Naive B cell (primary cell): ENCODE data around the gene KLK10. TPM values are rescaled to one million over a fixed set of nuclear protein-coding genes. Genes with fewer than 3 reads are reported as not detected.

Experiments
- ATAC-seq, 2 donors: fragments of 150-1000 bp; cut with Tn5 transposase; 2 replicates each; pipeline ENCODE4 v1.10.0; 2021; ENCODE audit warnings: low read depth in 2 of 2, mild to moderate bottlenecking in 2 of 2, moderate library complexity in 2 of 2
- DNase-seq: peaks from one replicate; pipeline ENCODE4 v3.0.0; 2022
- H3K27ac Mint-ChIP-seq, 6 donors: one replicate each; pipeline ENCODE4 v1.8.0; 2020 to 2022; ENCODE audit warnings: mild to moderate bottlenecking in 6 of 6, mixed read lengths in 6 of 6, moderate library complexity in 5 of 6, inconsistent platforms in 2 of 6
- H3K27me3 Mint-ChIP-seq, 3 donors: one replicate each; pipeline ENCODE4 v1.8.0; 2021 to 2022; ENCODE audit warnings: mixed read lengths in 3 of 3, mild to moderate bottlenecking in 1 of 3
- H3K36me3 Mint-ChIP-seq, 2 donors: one replicate each; pipeline ENCODE4 v1.8.0; 2020 to 2022; ENCODE audit warnings: mixed read lengths in 2 of 2, inconsistent platforms in 1 of 2, mild to moderate bottlenecking in 1 of 2
- H3K4me1 Mint-ChIP-seq, 3 donors: one replicate each; pipeline ENCODE4 v1.8.0; 2020 to 2022; ENCODE audit warnings: mixed read lengths in 3 of 3, inconsistent platforms in 1 of 3, mild to moderate bottlenecking in 1 of 3, moderate library complexity in 1 of 3
- H3K4me3 Mint-ChIP-seq, 8 donors: one replicate each; pipeline ENCODE4 v1.8.0; 2020 to 2022; ENCODE audit warnings: mild to moderate bottlenecking in 8 of 8, mixed read lengths in 8 of 8, moderate library complexity in 8 of 8, inconsistent platforms in 2 of 8
- H3K9me3 Mint-ChIP-seq, 7 donors: one replicate each; pipeline ENCODE4 v1.8.0; 2020 to 2022; ENCODE audit warnings: mixed read lengths in 7 of 7, mild to moderate bottlenecking in 5 of 7, inconsistent platforms in 2 of 7, moderate library complexity in 1 of 7
- polyA plus RNA-seq, 6 donors: library from polyadenylated mRNA; unstranded; fragments of 300-500 nt; fragmentation: Illumina TruSeq; gene quantifications; one replicate each; pipeline ENCODE4 v1.2.3, GENCODE V29; 2021; ENCODE audit warnings: low read depth in 6 of 6

KLK10 gene
- polyA plus RNA-seq, result not detected

- Mint-ChIP-seq H3K4me3 (peak within 1 kb of the TSS in 5 of 8 donors; percentile 45 to 87 (median 62)), H3K27me3 (peaks cover 38 to 86% (median 74%) of the 10 kb centered on the region in 3 donors), H3K36me3 (peaks cover 0 to 31% of the 10 kb centered on the region in 2 donors), H3K4me1 (peaks cover 20 to 29% (median 26%) of the 10 kb centered on the region in 3 donors), H3K9me3 (peaks cover 0 to 12% (median 3%) of the 10 kb centered on the region in 7 donors), H3K27ac (no peak within 1 kb of the TSS)
- no peak for ATAC-seq
- DNase-seq, result no peak
Observed at GRCh38 chr19:51019544-51019925, at the start of gene KLK10. TSS of gene KLK10 (minus strand) at chr19:51019709. CDS start at chr19:51019130, 579 bp downstream.

GRCh38 chr19:51066393-51067186 is 47.1 kb upstream of the KLK10 start:
- H3K4me1 Mint-ChIP-seq, result peaks cover 0 to 4% (median 2%) of the 10 kb centered on the region in 3 donors
- DNase-seq (no peak), ATAC-seq (no peak)
- peaks cover 0 to 25% of the 10 kb centered on the region in 2 donors for H3K36me3 Mint-ChIP-seq
- peak overlapping the region in 2 of 8 donors; percentile 1 to 19 for H3K4me3 Mint-ChIP-seq
- peaks cover 11 to 29% (median 13%) of the 10 kb centered on the region in 3 donors for H3K27me3 Mint-ChIP-seq
- H3K9me3 Mint-ChIP-seq, result peaks cover 2 to 15% (median 9%) of the 10 kb centered on the region in 7 donors
- H3K27ac Mint-ChIP-seq, result no peak overlapping the region

DNA sequence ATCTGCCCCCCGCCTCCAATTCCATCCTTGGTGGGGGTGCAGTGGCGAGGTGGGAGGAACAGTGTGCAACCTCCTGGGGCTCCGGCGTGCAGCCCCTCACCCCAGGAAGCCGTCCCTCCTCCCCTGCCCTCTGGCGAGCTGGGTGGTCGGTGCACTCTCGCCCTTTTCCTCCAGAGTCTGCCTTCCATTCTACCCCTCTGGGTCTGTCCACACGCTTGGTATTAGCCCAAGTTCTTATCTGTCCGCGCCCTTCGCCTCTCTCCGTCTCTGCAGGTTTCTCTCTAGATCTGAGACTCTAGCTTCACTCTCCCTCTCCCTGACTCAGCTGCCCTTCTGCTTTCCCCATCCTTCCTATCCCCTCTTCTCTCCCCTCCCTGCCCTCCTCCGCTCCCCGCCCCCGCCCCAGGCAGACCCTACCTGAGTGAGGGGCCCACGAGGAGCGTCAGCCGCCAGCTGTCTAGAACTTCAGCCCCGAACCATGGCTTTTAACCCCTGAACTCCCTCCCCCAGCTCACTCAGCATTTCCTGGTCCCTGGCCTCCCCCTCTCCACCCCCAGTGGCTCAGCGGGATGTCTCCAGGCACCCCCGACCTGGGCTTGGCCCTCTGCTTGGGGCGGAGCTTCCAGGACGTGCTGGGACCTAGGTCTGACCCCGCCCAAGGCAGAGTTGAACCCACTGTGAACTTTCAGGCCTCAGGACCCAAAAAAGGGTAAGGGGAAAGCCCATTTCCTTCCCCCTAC is 45.9 kb upstream of the KLK10 start:
- Mint-ChIP-seq H3K36me3 (peaks cover 0 to 36% of the 10 kb centered on the region in 2 donors), H3K4me1 (peaks cover 0 to 4% (median 2%) of the 10 kb centered on the region in 3 donors), H3K27me3 (peaks cover 23 to 37% (median 25%) of the 10 kb centered on the region in 3 donors), H3K9me3 (peaks cover 8 to 22% (median 11%) of the 10 kb centered on the region in 7 donors), H3K27ac (peak overlapping the region in 1 of 6 donors; percentile 15), H3K4me3 (peak overlapping the region in 6 of 8 donors; percentile 25 to 78 (median 48))
- ATAC-seq (no peak), DNase-seq (no peak)

- Mint-ChIP-seq H3K36me3 (peaks cover 0 to 36% of the 10 kb centered on the region in 2 donors), H3K4me3 (peak within 1 kb of the TSS in 6 of 8 donors; percentile 25 to 78 (median 48)), H3K27ac (peak within 1 kb of the TSS in 2 of 6 donors; percentile 15 to 36), H3K27me3 (peaks cover 29 to 37% (median 31%) of the 10 kb centered on the region in 3 donors), H3K9me3 (peaks cover 8 to 22% (median 11%) of the 10 kb centered on the region in 7 donors), H3K4me1 (peaks cover 0 to 4% (median 2%) of the 10 kb centered on the region in 3 donors)
- ATAC-seq, result no peak
- no peak for DNase-seq
Observed at GRCh38 chr19:51064534-51065220, 45.2 kb upstream of the KLK10 start, which contains the start of gene KLK13. TSS of gene KLK13 (minus strand) at chr19:51065092. CDS start at chr19:51065067, 25 bp downstream.

- H3K9me3 Mint-ChIP-seq, result peaks cover 8 to 22% (median 11%) of the 10 kb centered on the region in 7 donors
- DNase-seq (no peak), ATAC-seq (no peak)
- H3K4me1 Mint-ChIP-seq, result peaks cover 0 to 4% (median 2%) of the 10 kb centered on the region in 3 donors
- peaks cover 34 to 37% (median 36%) of the 10 kb centered on the region in 3 donors for H3K27me3 Mint-ChIP-seq
- peak overlapping the region in 1 of 8 donors; percentile 52 for H3K4me3 Mint-ChIP-seq
- H3K27ac Mint-ChIP-seq, result no peak overlapping the region
- peaks cover 0 to 36% of the 10 kb centered on the region in 2 donors for H3K36me3 Mint-ChIP-seq
Observed at GRCh38 chr19:51063664-51064063, 44.2 kb upstream of the KLK10 start.

- ATAC-seq (no peak), DNase-seq (no peak)
- H3K9me3 Mint-ChIP-seq, result peaks cover 2 to 14% (median 9%) of the 10 kb centered on the region in 7 donors
- H3K4me3 Mint-ChIP-seq, result no peak overlapping the region
- H3K27me3 Mint-ChIP-seq, result peaks cover 31 to 51% (median 44%) of the 10 kb centered on the region in 3 donors
- H3K4me1 Mint-ChIP-seq, result peaks cover 0 to 4% (median 2%) of the 10 kb centered on the region in 3 donors
- peaks cover 0 to 21% of the 10 kb centered on the region in 2 donors for H3K36me3 Mint-ChIP-seq
- H3K27ac Mint-ChIP-seq, result no peak overlapping the region
Observed at GRCh38 chr19:51060973-51061372, 41.5 kb upstream of the KLK10 start.

GRCh38 chr19:51060336-51060735 is 40.8 kb upstream of the KLK10 start:
- no peak for ATAC-seq
- peaks cover 2 to 14% (median 8%) of the 10 kb centered on the region in 7 donors for H3K9me3 Mint-ChIP-seq
- H3K4me1 Mint-ChIP-seq, result peaks cover 0 to 2% (median 1%) of the 10 kb centered on the region in 3 donors
- H3K36me3 Mint-ChIP-seq, result peaks cover 0 to 14% of the 10 kb centered on the region in 2 donors
- no peak overlapping the region for H3K4me3 Mint-ChIP-seq
- H3K27me3 Mint-ChIP-seq, result peaks cover 29 to 58% (median 49%) of the 10 kb centered on the region in 3 donors
- DNase-seq, result no peak
- no peak overlapping the region for H3K27ac Mint-ChIP-seq

DNA sequence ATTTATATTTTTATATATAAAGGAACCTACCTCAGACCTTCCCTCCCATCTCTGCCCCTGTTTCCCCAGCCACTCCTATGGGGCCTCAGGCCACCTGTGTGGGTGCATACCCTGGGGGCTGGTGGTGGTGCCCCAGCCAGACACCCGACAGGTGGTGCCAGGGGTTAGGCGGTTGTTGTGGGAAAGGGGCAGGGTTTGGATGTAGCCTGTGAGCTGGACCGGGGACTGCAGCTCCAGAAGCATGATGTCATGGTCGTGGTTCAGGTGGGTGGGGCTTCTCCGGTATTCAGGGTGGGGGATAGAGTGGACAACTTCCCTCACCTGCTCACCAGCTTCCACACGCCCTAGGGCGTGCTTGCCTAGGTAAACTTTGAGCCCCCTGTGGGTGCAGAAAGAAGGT is 40.2 kb upstream of the KLK10 start:
- H3K27me3 Mint-ChIP-seq, result peaks cover 29 to 63% (median 53%) of the 10 kb centered on the region in 3 donors
- no peak for ATAC-seq
- no peak overlapping the region for H3K4me3 Mint-ChIP-seq
- H3K36me3 Mint-ChIP-seq, result peaks cover 0 to 13% of the 10 kb centered on the region in 2 donors
- H3K4me1 Mint-ChIP-seq, result no peaks in the 10 kb centered on the region
- DNase-seq, result no peak
- peaks cover 2 to 14% (median 8%) of the 10 kb centered on the region in 7 donors for H3K9me3 Mint-ChIP-seq
- no peak overlapping the region for H3K27ac Mint-ChIP-seq

DNA sequence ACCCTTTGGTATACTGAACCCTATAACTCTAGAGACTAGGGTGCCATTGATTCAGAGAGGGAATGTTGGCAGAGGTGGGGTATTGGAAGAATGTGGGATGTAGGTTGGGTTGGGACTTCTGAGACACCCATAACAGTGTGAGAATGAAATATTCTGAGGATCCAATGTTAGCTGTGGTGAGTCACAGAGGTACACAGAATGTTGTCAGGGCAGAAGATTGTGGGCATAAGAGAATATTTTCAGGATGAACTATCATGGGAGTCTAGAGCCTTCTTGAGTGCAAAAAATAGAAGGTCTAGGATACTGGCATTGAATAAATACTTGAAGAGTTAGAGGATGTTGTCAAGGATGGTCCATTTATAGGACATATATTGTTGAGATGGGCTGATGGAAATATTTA is 36.4 kb upstream of the KLK10 start:
- H3K27ac Mint-ChIP-seq, result no peak overlapping the region
- ATAC-seq (no peak), DNase-seq (no peak)
- H3K36me3 Mint-ChIP-seq, result peaks cover 0 to 4% of the 10 kb centered on the region in 2 donors
- H3K4me3 Mint-ChIP-seq, result no peak overlapping the region
- H3K27me3 Mint-ChIP-seq, result peaks cover 24 to 64% (median 50%) of the 10 kb centered on the region in 3 donors
- H3K4me1 Mint-ChIP-seq, result no peaks in the 10 kb centered on the region
- H3K9me3 Mint-ChIP-seq, result peaks cover 0 to 6% (median 3%) of the 10 kb centered on the region in 7 donors

GRCh38 chr19:51047031-51047335 is 27.5 kb upstream of the KLK10 start:
- H3K4me3 Mint-ChIP-seq, result no peak overlapping the region
- DNase-seq (no peak), ATAC-seq (no peak)
- no peaks in the 10 kb centered on the region for H3K36me3 Mint-ChIP-seq
- no peak overlapping the region for H3K27ac Mint-ChIP-seq
- peaks cover 0 to 24% (median 15%) of the 10 kb centered on the region in 7 donors for H3K9me3 Mint-ChIP-seq
- H3K27me3 Mint-ChIP-seq, result peaks cover 15 to 33% (median 26%) of the 10 kb centered on the region in 3 donors
- no peaks in the 10 kb centered on the region for H3K4me1 Mint-ChIP-seq

DNA sequence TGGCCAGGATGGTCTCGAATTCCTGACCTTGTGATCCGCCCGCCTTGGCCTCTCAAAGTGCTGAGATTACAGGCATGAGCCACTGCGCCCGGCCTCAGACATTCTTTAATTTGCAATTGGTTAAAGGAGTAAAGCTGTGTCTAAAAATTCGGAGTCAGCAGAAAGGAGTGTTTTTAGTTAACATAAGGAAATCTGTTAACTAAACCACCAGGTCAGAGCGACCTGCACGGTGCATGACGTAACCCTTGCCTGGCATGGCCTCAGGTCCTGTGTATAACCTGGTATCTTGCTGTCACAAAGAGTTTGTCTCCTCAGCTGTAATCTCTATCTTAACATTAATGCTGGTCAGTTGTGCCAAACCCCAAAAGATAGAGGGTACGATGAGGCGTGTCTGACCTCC is 24.8 kb upstream of the KLK10 start:
- no peak for DNase-seq
- no peak overlapping the region for H3K27ac Mint-ChIP-seq
- peaks cover 0 to 12% (median 5%) of the 10 kb centered on the region in 7 donors for H3K9me3 Mint-ChIP-seq
- H3K4me1 Mint-ChIP-seq, result no peaks in the 10 kb centered on the region
- no peaks in the 10 kb centered on the region for H3K36me3 Mint-ChIP-seq
- no peak for ATAC-seq
- no peak overlapping the region for H3K4me3 Mint-ChIP-seq
- peaks cover 11 to 33% (median 24%) of the 10 kb centered on the region in 3 donors for H3K27me3 Mint-ChIP-seq

DNA sequence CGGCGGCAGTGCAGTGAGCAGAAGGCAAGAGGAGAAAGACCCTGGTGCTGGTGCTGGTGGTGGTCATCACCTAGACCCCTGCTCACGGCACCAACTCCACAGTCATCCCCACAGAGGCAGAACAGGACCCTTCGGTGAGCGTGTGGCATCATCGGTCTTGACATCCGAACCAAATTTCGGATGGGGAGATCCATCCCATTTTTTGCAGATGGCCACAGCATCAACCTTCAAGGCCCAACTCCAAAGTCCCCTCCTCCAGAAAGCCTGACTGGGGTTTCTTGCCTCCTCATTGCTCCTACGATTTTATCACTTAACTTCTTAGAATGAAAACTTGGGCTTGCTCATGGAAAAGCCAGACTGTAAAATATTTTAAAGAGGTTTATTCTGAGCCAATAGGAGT is 24.0 kb upstream of the KLK10 start:
- H3K27ac Mint-ChIP-seq, result no peak overlapping the region
- ATAC-seq (no peak), DNase-seq (no peak)
- no peaks in the 10 kb centered on the region for H3K4me1 Mint-ChIP-seq
- peaks cover 6 to 26% (median 16%) of the 10 kb centered on the region in 3 donors for H3K27me3 Mint-ChIP-seq
- no peak overlapping the region for H3K4me3 Mint-ChIP-seq
- peaks cover 0 to 8% (median 2%) of the 10 kb centered on the region in 7 donors for H3K9me3 Mint-ChIP-seq
- H3K36me3 Mint-ChIP-seq, result no peaks in the 10 kb centered on the region

- Mint-ChIP-seq H3K4me1 (no peaks in the 10 kb centered on the region), H3K9me3 (peaks cover 0 to 8% (median 2%) of the 10 kb centered on the region in 7 donors), H3K27me3 (peaks cover 5 to 11% (median 11%) of the 10 kb centered on the region in 3 donors), H3K36me3 (no peaks in the 10 kb centered on the region), H3K4me3 (no peak overlapping the region), H3K27ac (no peak overlapping the region)
- ATAC-seq (no peak), DNase-seq (no peak)
Observed at GRCh38 chr19:51040151-51040550, 20.6 kb upstream of the KLK10 start.
